MCF 10A (cell line): ENCODE measurements around the gene DGLUCY. TPM values are rescaled to one million over a fixed set of nuclear protein-coding genes. Genes with fewer than 3 reads are reported as not detected.
"Not testable (repeated sequence)": the region's sequence is repeated elsewhere in the genome, so short reads cannot be mapped to it uniquely, and the experiment has no call there.

Source experiments
- BruUV-seq: library from RNA; stranded (reverse); fragments of 400-500 nt; replicated peaks from 2 replicates; lab custom pipeline; 2021; lab: Mats Ljungman, UMichigan
- CTCF ChIA-PET: fragments of 300-600 bp; sonication (Branson Sonifier 250); formaldehyde crosslinking; extraction: SDS; loops from one replicate; lab custom pipeline; 2021; ENCODE audit warnings: antibody characterized with exemption, inconsistent platforms; lab: Yijun Ruan, JAX
- POLR2A ChIA-PET: fragments of 300-600, 350-650 bp; sonication (Branson Sonifier 250); formaldehyde crosslinking; extraction: SDS; loops from one replicate; lab custom pipeline; 2020; ENCODE audit warnings: antibody characterized with exemption, inconsistent platforms; lab: Yijun Ruan, JAX
- DNase-seq: peaks from one replicate; pipeline ENCODE4 v3.0.0-alpha.2; 2018; ENCODE audit not compliant: unreplicated experiment
- H3K27ac Mint-ChIP-seq: one replicate; pipeline ENCODE4 v1.8.0; 2022; ENCODE audit warnings: mild to moderate bottlenecking, low read depth, mixed read lengths; ENCODE audit not compliant: unreplicated experiment
- H3K27me3 Mint-ChIP-seq: one replicate; pipeline ENCODE4 v1.8.0; 2022; ENCODE audit warnings: mixed read lengths; ENCODE audit not compliant: insufficient read depth, unreplicated experiment
- H3K36me3 Mint-ChIP-seq: one replicate; pipeline ENCODE4 v1.8.0; 2022; ENCODE audit warnings: mild to moderate bottlenecking, moderate library complexity, mixed read lengths; ENCODE audit not compliant: insufficient read depth, unreplicated experiment
- H3K4me1 Mint-ChIP-seq: one replicate; pipeline ENCODE4 v1.8.0; 2022; ENCODE audit warnings: mixed read lengths; ENCODE audit not compliant: insufficient read depth, unreplicated experiment
- H3K4me3 Mint-ChIP-seq: one replicate; pipeline ENCODE4 v1.8.0; 2022; ENCODE audit warnings: mild to moderate bottlenecking, moderate library complexity, mixed read lengths; ENCODE audit not compliant: unreplicated experiment
- H3K9me3 Mint-ChIP-seq: one replicate; pipeline ENCODE4 v1.8.0; 2022; ENCODE audit warnings: mixed read lengths; ENCODE audit not compliant: unreplicated experiment
- intact Hi-C: fragments of 100-400 bp; cut with micrococcal nuclease; formaldehyde crosslinking; loops from 2 replicates; pipeline ENCODE4 v1.14.1; 2022
- total RNA-seq: library from RNA; stranded (reverse); gene quantifications from 2 replicates; pipeline ENCODE4 v1.2.3, GENCODE V29; 2022
- TF ChIP-seq, protein P1 (sequence below): fragments of 200-600 bp; IDR thresholded peaks from one replicate; pipeline ENCODE4 v1.8.0; 2022; ENCODE audit warnings: antibody characterized with exemption, mild to moderate bottlenecking; ENCODE audit not compliant: unreplicated experiment

Gene DGLUCY
- total RNA-seq, 1 experiment from 2014 or later, result 11.7 TPM

DNA sequence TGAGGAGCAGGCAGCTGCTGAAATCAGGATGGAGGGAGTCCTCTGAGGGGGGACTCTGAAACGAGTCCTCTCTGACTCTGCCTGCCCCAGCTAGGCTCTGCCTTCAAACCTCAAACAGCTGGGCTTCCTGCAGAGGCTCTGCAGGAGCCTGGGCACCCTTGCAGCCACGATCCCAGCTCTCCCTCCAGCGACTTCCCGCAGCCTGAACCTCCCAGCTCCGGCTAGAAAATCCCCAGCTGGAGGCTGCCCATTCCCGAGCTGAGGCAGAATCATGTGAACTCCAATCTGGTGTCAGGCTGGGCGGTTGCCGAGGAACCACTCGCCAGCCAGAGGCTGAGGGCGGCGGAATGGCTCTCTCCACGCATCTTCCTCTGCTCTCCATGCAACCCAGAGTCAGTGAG is 130.6 kb downstream of the DGLUCY start, which contains the start of gene GPR68:
TSS of gene GPR68 (minus strand) at position 204 of the 401 bp plus-strand sequence. CDS start 9,654 bp downstream, outside the sequence.
- CTCF ChIA-PET, result interaction anchor here (0.6 kb wide), 3 partner anchors 43 to 1134 kb away, joined by 3 to 4 read pairs (median 3); no protein-coding TSS in a partner anchor
- intact Hi-C loops, result no loop called here
- no peak for DNase-seq
- Mint-ChIP-seq H3K4me3 (no peak within 1 kb of the TSS), H3K9me3 (peaks cover 8% of the 10 kb centered on the region), H3K27me3 (no peaks in the 10 kb centered on the region), H3K4me1 (no peaks in the 10 kb centered on the region), H3K36me3 (no peaks in the 10 kb centered on the region), H3K27ac (no peak within 1 kb of the TSS)
- POLR2A ChIA-PET, result interaction anchor here (0.6 kb wide), 1 partner anchor 56 kb away, joined by 3 read pairs; no protein-coding TSS in a partner anchor
- BruUV-seq, result no TSS peak
- TF ChIP-seq, protein P1, sequence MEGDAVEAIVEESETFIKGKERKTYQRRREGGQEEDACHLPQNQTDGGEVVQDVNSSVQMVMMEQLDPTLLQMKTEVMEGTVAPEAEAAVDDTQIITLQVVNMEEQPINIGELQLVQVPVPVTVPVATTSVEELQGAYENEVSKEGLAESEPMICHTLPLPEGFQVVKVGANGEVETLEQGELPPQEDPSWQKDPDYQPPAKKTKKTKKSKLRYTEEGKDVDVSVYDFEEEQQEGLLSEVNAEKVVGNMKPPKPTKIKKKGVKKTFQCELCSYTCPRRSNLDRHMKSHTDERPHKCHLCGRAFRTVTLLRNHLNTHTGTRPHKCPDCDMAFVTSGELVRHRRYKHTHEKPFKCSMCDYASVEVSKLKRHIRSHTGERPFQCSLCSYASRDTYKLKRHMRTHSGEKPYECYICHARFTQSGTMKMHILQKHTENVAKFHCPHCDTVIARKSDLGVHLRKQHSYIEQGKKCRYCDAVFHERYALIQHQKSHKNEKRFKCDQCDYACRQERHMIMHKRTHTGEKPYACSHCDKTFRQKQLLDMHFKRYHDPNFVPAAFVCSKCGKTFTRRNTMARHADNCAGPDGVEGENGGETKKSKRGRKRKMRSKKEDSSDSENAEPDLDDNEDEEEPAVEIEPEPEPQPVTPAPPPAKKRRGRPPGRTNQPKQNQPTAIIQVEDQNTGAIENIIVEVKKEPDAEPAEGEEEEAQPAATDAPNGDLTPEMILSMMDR, result no peak

DNA sequence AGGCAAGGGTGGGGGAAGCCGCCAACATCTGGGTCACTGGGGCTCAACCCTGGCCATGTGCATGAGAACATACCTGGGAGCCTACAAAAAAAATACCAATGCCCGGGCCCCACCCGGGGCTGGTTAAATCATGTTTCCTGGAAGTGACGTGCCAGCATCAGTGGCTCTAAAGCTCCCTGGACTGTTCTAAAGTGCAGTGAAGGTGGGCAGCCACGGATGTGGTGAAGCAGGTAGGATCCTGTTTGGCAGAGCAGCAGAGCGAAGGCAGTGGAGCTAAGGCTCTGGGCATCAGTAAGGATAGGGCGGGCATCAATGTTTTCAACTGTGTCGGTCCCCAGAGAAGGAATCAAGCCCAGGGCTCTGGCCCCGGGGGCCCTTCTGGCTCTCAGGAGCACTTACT is 131.2 kb downstream of the DGLUCY start:
- H3K36me3 Mint-ChIP-seq, result no peaks in the 10 kb centered on the region
- TF ChIP-seq, protein P1, result no peak
- no TSS peak for BruUV-seq
- H3K9me3 Mint-ChIP-seq, result peaks cover 8% of the 10 kb centered on the region
- ChIA-PET POLR2A (interaction anchor here (0.6 kb wide), 1 partner anchor 57 kb away, joined by 3 read pairs; no protein-coding TSS in a partner anchor), CTCF (interaction anchor here (0.6 kb wide), 1 partner anchor 736 kb away, joined by 4 read pairs; no protein-coding TSS in a partner anchor)
- H3K27ac Mint-ChIP-seq, result no peak overlapping the region
- H3K4me3 Mint-ChIP-seq, result no peak overlapping the region
- no peaks in the 10 kb centered on the region for H3K27me3 Mint-ChIP-seq
- no peaks in the 10 kb centered on the region for H3K4me1 Mint-ChIP-seq
- intact Hi-C loops, result no loop called here
- DNase-seq, result no peak

DNA sequence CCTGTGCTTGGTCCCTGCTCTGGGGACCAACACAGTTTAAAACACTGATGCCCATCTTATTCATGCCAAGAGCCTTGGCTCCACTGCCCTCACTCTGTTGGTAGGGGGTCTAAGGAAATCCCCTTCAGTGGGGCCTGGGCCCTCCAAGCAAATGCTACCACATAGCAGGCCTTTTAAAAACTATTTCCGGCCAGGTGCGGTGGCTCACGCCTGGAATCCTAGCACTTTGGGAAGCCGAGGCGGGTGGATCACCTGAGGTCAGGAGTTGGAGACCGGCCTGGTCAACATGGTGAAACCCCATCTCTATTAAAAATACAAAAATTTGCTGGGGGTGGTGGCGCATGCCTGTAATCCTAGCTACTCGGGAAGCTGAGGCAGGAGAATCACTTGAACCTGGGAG is 131.7 kb downstream of the DGLUCY start:
- BruUV-seq, H3K4me1 Mint-ChIP-seq, H3K4me3 Mint-ChIP-seq, H3K27ac Mint-ChIP-seq, H3K27me3 Mint-ChIP-seq, DNase-seq, CTCF ChIA-PET, intact Hi-C loops, H3K9me3 Mint-ChIP-seq, H3K36me3 Mint-ChIP-seq, POLR2A ChIA-PET: not testable (repeated sequence)

DNA sequence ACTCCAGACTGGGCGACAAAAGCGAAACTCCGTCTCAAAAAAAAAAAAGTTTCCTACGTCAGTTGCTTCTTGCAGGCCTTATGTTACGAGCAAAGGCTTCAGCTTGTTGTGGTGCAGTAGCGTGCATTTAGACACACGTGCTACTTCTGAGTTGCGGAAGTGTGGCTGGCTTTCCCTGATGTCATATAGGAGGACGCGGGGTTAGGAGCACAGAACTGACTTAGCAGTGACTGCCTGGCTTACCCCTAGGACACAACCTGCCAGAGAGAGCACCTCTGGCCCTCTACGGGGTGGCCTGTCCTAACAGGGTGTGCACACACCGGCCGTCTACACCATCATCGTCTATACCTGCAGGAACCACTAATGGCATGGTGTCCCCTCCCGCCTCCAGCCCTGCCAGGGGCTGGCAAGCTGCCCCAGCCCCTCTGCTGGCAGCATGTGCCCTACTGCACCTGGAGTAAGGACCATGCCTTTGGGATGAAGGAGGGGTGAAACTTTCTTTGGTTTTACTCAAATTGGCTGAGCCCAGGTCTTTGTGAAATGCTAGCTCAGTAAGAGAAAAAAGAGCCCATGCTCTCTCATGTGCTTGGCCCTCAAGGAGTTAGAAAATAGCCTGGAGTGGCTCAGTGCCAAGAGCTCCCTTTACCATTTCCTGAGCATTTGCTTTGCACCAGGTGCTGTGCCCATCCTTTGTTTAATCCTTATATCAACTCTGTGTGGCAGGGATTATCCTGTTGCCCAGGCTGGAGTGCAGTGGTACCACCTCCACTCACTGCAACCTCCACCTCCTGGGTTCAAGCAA is 132.4 kb downstream of the DGLUCY start:
- no peaks in the 10 kb centered on the region for H3K27me3 Mint-ChIP-seq
- H3K9me3 Mint-ChIP-seq, result peaks cover 7% of the 10 kb centered on the region
- DNase-seq, result peak; percentile 29
- intact Hi-C loops, result no loop called here
- ChIA-PET CTCF (no interaction called here), POLR2A (no interaction called here)
- H3K4me1 Mint-ChIP-seq, result no peaks in the 10 kb centered on the region
- H3K27ac Mint-ChIP-seq, result no peak overlapping the region
- no TSS peak for BruUV-seq
- no peaks in the 10 kb centered on the region for H3K36me3 Mint-ChIP-seq
- TF ChIP-seq, protein P1, result no peak
- no peak overlapping the region for H3K4me3 Mint-ChIP-seq
